ENCODE measurements around the gene HOXD12.

The HOXD12 gene

GRCh38 chr2:176148751-176149421 is 49.3 kb downstream of the HOXD12 start:
- TF ChIP-seq, protein P1, sequence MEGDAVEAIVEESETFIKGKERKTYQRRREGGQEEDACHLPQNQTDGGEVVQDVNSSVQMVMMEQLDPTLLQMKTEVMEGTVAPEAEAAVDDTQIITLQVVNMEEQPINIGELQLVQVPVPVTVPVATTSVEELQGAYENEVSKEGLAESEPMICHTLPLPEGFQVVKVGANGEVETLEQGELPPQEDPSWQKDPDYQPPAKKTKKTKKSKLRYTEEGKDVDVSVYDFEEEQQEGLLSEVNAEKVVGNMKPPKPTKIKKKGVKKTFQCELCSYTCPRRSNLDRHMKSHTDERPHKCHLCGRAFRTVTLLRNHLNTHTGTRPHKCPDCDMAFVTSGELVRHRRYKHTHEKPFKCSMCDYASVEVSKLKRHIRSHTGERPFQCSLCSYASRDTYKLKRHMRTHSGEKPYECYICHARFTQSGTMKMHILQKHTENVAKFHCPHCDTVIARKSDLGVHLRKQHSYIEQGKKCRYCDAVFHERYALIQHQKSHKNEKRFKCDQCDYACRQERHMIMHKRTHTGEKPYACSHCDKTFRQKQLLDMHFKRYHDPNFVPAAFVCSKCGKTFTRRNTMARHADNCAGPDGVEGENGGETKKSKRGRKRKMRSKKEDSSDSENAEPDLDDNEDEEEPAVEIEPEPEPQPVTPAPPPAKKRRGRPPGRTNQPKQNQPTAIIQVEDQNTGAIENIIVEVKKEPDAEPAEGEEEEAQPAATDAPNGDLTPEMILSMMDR (IDR thresholded peaks at IDR 0.05; ENCODE audit: low read depth, low read length, missing control alignments), result no peak
- no peak overlapping the region for H3K4me3 ChIP-seq (replicated peaks; ENCODE audit: low read depth, low read length)
- DNase-seq (ENCODE audit: extremely low read depth, low read depth), result no peak

DNA sequence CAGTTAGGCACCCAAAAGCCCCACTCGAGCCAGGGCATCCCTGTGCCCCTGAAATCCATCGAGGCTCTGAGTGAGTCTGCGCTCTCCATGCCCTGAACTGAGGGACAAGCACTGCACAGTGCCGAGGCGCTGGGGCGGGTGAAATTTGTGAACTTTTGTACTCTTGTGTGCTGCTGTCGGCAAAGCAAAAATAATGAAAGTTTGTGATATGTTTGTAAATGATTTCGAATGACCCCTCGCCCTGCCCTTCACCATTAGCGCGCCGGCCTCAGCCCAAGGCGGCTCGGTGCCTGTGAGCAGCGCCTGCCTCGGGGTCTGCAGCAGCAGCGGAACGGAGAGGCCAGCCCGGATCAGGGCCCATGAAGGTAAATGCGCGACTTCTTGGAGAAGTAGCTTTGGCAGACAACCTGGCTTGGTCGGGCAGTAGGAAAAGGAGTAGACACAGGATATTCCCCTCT is 49.9 kb downstream of the HOXD12 start:
- DNase-seq (ENCODE audit: extremely low read depth, low read depth), result no peak
- no peak overlapping the region for H3K4me3 ChIP-seq (replicated peaks; ENCODE audit: low read depth, low read length)
- TF ChIP-seq, protein P1 (IDR thresholded peaks at IDR 0.05; ENCODE audit: low read depth, low read length, missing control alignments), result no peak

DNA sequence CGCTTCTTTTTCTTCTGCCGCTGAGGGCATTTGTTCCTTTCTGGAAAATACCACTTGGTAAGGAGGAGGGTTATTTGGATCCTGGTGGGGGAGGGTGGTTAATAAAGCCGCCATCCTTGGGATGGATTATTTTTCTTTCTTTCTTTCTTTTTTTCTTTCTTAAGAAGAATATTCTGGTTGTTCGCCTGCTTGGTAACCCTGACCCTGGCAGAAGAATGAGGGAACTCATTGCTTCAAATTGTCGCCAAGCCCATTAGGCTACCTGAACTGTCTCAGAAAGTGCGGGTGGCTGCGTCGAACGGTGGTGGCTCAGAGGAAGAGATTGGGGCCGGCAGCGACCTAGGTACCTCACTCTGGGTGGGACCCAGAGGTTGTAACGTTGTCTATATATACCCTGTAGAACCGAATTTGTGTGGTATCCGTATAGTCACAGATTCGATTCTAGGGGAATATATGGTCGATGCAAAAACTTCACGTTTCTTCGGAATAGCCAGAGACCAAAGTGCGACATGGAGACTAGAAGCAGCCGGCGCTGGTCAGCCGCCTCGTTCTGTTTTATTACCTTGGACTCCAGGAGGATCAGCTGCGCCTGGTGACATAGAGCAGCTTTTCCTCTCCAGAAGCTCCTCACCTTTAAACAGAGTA is 50.5 kb downstream of the HOXD12 start:
- DNase-seq (ENCODE audit: extremely low read depth, low read depth), result no peak
- TF ChIP-seq, protein P1 (IDR thresholded peaks at IDR 0.05; ENCODE audit: low read depth, low read length, missing control alignments), result no peak
- H3K4me3 ChIP-seq (replicated peaks; ENCODE audit: low read depth, low read length), result no peak overlapping the region

- TF ChIP-seq, protein P1 (IDR thresholded peaks at IDR 0.05; ENCODE audit: low read depth, low read length, missing control alignments), result no peak
- no peak for DNase-seq (ENCODE audit: extremely low read depth, low read depth)
- H3K4me3 ChIP-seq (replicated peaks; ENCODE audit: low read depth, low read length), result no peak overlapping the region
These were observed 51.2 kb downstream of the HOXD12 start for GRCh38 chr2:176150584-176151441.

- TF ChIP-seq, protein P1 (IDR thresholded peaks at IDR 0.05; ENCODE audit: low read depth, low read length, missing control alignments), result no peak
- DNase-seq (ENCODE audit: extremely low read depth, low read depth), result no peak
- no peak within 1 kb of the TSS for H3K4me3 ChIP-seq (replicated peaks; ENCODE audit: low read depth, low read length)
These were observed 52.1 kb downstream of the HOXD12 start, which contains the start of gene HOXD4 for GRCh38 chr2:176151442-176152287. HOXD4 (plus strand) TSS chr2:176151550; CDS start chr2:176151634, 84 bp downstream.

Measured in HFF-Myc (cell line).